Measurements from ENCODE around the gene ZNF136.

Gene ZNF136

DNA sequence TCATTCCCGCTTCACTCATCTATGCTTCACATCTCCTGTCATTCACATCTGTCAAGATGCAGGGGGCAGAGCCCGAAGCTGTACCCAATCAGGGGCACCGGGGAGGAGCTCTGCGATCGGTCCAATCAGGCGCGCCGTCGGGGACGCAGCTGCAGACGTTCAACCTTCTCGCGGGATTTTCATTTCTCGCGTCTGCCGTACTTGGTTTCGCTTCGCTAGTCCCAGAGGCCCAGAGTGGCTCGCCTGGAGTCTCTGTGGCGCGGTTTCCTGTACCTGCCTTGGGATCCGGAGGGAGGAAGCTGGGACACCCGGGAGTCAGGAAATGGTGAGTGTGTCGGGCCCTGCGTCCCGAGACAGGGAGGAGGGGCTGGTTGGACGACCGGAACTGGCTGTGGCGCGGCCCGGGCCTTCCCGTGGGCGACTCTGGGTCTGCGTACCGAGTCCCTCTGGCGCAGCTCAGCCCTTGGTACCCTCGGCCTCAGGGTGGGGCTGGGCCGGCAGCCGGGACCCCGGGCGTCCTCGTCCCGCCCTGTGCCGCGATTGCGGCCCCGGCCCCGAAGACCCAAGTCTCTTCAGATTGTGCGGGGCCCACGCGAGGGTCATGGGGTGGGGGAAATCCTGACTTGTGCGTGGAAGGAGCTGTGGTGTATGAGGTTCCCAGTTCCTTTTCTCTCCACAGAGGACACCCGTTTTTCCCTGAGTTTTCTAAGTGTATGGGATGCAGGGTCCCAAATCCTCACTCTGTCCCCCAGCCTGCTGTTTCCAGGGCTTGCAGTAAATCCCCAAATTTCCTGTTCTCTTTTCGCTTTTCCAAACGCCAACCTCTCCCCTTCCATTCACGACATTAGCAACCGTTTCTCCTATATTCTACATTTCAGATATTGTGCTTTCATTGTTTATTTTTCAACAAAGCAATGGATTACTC is at the start of gene ZNF136:
Gene ZNF136, plus strand, starts transcription at position 215 of the 925 bp plus-strand sequence. Its CDS starts 108 bp downstream, at position 323.
- peak; percentile 91 for DNase-seq (ENCODE audit: low read depth)

DNA sequence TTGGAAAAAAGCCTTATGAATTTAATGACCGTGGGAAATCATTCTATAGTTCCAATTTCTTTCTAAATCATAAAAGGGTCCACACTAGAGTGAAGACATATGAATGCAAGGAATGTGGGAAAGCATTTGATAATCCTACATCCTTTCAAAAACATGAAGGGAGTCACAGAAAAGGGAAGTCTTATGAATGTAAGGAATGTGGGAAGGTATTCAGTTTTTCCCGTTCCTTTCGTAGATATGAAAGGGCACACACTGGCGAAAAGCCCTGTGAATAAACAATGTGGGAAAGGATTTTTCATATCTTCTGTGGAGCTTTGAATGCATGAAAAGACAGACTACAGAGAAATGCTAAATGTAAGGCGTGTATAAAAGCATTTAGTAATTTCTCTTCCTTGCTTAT is 49.8 kb upstream of the ZNF136 start:
- DNase-seq (ENCODE audit: low read depth) = no peak

DNA sequence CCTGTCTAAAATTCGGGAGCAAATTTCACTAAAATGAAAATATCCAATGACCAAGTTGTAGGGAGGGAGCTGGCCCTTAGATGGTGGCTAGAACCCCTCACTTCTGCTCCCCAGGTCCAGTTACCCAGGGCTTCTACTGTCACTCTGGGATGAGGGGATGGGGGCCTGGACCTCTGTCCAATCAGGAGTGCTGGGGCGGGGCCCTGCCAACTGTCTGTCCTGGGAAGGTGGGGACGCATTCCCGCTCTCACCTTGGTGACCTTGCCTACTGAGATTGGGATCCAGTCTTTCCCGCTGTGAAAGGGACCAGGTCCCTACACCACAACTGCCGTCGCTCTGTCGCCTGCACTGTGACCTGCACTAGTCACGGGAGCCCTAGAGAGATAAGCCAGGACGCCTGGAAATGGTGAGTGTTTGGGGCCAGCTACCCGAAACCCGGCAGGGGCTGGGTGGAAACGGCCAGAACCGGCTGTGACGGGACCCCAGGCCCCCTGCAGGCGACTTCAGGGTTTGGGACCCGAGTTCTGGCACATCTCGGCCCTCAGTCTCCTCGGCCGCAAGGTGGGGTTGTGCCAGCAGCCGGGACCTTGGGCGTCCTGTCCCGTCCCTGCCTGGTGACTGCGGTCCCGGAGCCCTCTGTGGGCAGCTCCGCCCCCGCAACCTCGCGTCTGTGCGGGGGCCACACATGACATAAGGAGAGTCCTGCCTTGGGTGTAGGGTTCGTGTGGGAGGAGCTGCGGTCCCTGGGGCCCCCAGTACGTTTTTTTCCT is 45.5 kb upstream of the ZNF136 start:
- DNase-seq (ENCODE audit: low read depth) = no peak

- no peak for DNase-seq (ENCODE audit: low read depth)
Measured at GRCh38 chr19:12126707-12127106, 36.2 kb upstream of the ZNF136 start.

DNA sequence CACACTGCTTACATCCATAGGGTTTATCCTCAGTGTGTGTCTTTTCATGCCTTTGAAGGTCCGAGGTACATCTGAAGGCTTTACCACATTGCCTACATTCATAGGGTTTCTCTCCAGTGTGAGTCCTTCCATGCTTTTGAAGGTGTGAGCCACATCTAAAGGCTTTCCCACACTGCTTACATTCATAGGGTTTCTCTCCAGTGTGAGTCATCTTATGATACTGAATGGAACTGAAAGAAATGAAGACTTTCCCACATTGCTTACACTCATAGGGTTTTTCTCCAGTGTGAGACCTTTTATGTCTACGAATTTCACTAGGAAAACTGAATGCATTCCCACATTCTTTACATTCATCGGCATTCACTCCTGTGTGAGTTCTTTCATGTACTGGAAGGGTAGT is 29.8 kb upstream of the ZNF136 start:
- DNase-seq (ENCODE audit: low read depth) = no peak

DNA sequence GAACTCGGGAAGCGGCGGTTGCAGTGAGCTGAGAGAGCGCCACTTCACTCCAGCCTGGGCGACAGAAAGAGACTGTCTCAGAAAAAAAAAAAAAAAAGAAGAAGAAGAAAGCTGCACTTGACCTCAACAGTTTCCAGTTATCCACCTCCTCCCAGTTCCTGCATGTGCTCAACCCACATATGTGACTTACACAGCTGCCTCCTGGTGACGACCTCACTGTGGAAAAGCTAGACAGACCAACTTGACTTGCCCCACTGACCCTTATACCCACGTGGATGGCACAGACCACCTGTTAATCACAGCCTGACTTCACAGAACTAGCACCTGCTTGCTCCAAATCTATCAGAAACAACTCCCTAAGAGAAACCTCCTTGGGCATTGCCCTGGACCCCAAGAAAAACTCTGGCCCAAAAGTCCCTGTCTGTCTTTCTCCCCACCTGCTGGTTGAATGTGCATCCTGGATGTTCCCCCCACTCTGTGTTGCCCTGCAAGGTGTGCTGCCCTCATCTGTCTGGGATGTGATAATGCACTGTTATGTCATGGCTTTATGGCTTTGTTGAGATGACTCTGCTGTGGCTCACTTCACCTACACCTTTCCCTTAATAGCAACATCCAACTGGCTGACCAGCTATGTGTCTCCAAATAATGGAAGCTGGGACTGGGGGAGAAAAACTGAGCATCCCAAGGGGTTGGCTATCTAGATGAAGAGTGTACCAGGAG is 25.5 kb upstream of the ZNF136 start:
- no peak for DNase-seq (ENCODE audit: low read depth)

GRCh38 chr19:12139269-12139668 is 23.6 kb upstream of the ZNF136 start:
- DNase-seq (ENCODE audit: low read depth) = no peak

GRCh38 chr19:12139885-12140544 is 22.9 kb upstream of the ZNF136 start, which contains the start of gene ZNF20:
Gene ZNF20 (minus strand): TSS chr19:12140350. CDS start chr19:12140182, 168 bp downstream.
- peak; percentile 87 for DNase-seq (ENCODE audit: low read depth)

DNA sequence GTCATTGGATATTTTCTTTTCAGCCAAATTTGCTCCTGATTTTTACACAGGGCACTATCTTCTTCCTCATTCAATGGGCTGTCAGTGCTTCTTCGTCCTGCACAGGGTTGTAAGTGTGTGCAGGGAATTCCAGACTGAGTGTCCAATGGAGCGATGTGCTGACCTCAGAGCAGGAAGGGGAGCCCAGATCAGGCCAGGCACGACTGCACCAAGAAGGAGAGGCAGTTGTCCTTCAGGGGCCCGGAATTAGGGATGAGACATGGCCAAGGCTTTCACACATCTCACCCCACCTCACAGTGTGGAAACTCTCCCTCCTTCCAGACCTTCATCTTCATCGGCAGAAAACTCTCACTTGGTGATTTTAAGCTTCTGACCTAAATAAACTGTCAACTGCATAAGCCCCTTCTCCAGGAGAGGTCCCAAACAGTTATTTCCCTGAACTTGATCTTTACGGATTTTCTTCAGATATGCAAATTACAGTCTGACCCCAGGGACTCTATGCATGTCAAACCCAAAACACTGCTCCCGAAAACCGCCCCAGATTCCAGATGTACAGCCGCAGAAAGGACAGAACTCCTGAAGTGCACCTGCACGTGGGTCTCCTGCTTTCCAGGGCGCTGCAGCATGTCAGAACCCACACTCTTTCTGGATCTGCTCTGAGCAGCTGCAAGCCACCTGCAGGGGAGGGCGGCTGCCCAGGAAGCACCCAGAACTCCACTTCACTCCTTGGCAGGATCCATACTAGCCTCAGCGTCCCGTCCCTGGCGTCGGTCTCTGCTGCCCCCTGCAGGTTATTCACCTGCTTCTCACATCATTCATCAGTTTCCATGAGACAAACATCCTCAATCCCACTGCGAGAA is 22.1 kb upstream of the ZNF136 start:
- DNase-seq (ENCODE audit: low read depth) = peak; percentile 80

DNA sequence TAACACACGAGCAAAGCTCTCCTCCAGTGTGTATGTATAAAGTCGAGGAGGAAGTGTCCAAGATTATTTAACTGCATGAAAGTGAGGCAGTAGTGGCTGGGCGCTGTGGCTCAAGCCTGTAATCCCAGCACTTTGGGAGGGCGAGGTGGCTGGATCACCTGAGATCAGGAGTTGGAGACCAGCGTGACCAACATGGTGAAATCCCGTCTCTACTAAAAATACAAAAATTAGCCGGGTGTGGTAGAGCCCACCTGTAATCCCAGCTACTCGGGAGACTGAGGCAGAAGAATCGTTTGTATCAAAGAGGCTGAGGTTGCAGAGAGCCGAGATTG is 21.5 kb upstream of the ZNF136 start:
- DNase-seq (ENCODE audit: low read depth) = no peak

GRCh38 chr19:12145348-12145747 is 17.5 kb upstream of the ZNF136 start:
- no peak for DNase-seq (ENCODE audit: low read depth)

GRCh38 chr19:12155324-12155860 is 7.5 kb upstream of the ZNF136 start:
- no peak for DNase-seq (ENCODE audit: low read depth)

DNA sequence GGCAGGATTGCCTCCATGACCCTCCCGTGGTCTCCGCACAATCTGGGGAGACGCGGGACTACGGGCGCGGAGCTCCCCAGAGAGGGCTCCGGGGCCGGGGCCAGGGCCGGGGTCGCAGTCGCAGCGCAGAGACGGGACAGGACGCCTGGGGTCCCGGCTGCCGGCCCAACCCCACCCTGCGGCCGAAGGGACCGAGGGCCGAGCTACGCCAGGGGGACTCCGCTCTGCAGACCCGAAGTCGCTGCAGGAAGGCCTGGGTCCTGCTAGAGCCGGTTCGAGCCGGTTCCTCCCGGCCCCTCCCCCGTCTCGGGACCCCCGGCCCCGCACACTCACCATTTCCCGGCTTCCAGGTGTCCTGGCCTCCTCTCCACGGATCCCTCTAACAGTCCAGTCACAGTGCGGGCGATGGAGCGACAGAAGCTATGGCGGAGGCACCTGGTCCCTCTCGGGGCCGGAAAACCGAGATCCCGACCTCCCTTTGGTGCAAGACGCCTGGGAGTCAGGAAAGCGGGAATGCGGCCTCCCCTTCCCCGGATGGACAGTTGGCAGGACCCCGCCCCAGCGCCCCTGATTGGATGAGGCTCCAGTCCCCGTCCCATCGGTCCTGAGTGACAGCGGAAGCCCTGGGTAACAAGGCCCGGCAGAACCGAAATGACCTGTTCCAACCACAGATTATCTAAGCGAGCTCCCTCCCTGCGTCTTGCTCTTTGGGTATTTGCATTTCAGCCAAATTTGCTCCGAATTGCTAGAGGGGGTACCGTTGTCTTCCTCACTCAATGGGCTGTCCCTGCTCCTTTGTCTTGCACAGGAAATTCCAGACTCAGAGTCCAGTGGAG is 6.5 kb upstream of the ZNF136 start, which contains the start of gene ZNF625:
Gene ZNF625, minus strand, starts transcription at position 512 of the 836 bp plus-strand sequence. Its CDS starts 176 bp downstream, at position 336.
- DNase-seq (ENCODE audit: low read depth) = no peak

GRCh38 chr19:12159773-12160414 is 3.0 kb upstream of the ZNF136 start:
- DNase-seq (ENCODE audit: low read depth) = no peak

- DNase-seq (ENCODE audit: low read depth) = no peak
Measured at GRCh38 chr19:12162513-12162881, 399 bp upstream of the ZNF136 start.

GRCh38 chr19:12163826-12164225 is 930 bp downstream of the ZNF136 start:
- DNase-seq (ENCODE audit: low read depth) = no peak

DNA sequence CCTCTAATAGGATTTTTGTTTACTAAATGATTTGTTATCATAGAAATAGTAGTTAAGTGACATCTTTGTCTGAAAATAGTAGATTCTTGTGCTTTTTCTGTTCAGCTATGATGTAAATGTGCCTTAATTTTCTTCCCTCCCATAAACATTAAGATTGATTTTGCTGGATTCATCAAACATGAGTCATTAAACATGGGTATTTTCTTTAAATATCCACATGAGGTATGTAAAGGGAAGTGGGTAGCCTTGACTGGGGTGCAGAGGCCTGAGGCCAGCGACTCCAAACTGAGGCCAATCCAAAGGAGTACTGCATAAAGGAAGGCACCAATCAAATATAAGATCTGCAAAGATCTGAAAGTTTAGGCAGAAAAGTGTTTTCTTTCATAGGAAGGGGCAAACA is 3.7 kb downstream of the ZNF136 start:
- DNase-seq (ENCODE audit: low read depth) = no peak

- DNase-seq (ENCODE audit: low read depth) = no peak
Measured at GRCh38 chr19:12180377-12180776, 17.5 kb downstream of the ZNF136 start.

DNA sequence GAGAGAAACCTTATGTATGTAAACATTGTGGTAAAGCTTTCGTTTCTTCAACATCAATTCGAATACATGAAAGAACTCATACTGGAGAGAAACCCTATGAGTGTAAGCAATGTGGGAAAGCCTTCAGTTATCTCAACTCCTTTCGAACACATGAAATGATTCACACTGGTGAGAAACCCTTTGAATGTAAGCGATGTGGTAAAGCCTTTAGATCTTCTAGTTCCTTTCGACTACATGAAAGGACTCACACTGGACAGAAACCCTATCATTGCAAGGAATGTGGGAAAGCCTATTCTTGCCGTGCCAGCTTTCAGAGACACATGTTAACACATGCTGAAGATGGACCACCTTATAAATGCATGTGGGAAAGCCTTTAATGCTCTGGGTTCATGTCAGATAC is 24.7 kb downstream of the ZNF136 start:
- no peak for DNase-seq (ENCODE audit: low read depth)
